OCI-LY1 (cell line): ENCODE measurements around the gene FILIP1.

ENCODE experiments used
- H2AFZ ChIP-seq: fragments of 200-600 bp; sonication (generic), shearing (Covaris generic); 2 replicates; pipeline ENCODE4 v1.6.0; 2014; ENCODE audit warnings: antibody characterized with exemption, mild to moderate bottlenecking, low read length
- H3F3A ChIP-seq: fragments of 200-600 bp; sonication (generic), shearing (Covaris generic); 2 replicates; pipeline ENCODE4 v1.6.0; 2014; ENCODE audit warnings: mild to moderate bottlenecking, antibody characterized with exemption, low read length, moderate library complexity; ENCODE audit not compliant: insufficient read depth
- H3K27ac ChIP-seq: fragments of 200-600 bp; sonication (generic); 2 replicates; pipeline ENCODE4 v1.5.1; 2014; ENCODE audit warnings: low read length, mixed run types, mild to moderate bottlenecking, low read depth; ENCODE audit not compliant: poor library complexity, severe bottlenecking
- H3K27me3 ChIP-seq: fragments of 200-600 bp; sonication (generic); 2 replicates; pipeline ENCODE4 v1.6.0; 2014; ENCODE audit warnings: antibody characterized with exemption, mild to moderate bottlenecking, low read length, moderate library complexity; ENCODE audit not compliant: insufficient read depth
- H3K36me3 ChIP-seq: fragments of 200-600 bp; sonication (generic); 2 replicates; pipeline ENCODE4 v1.6.1; 2014; ENCODE audit warnings: mild to moderate bottlenecking, antibody characterized with exemption, low read length, moderate library complexity, mixed read lengths; ENCODE audit not compliant: insufficient read depth
- H3K4me1 ChIP-seq: fragments of 200-600 bp; sonication (generic); 2 replicates; pipeline ENCODE4 v1.5.1; 2014; ENCODE audit warnings: mild to moderate bottlenecking, low read length, moderate library complexity; ENCODE audit not compliant: insufficient read depth, severe bottlenecking
- H3K4me2 ChIP-seq: fragments of 200-600 bp; sonication (generic), shearing (Covaris generic); 2 replicates; pipeline ENCODE4 v1.6.1; 2014; ENCODE audit warnings: low read length
- H3K4me3 ChIP-seq: fragments of 200-600 bp; sonication (generic); 2 replicates; pipeline ENCODE4 v1.5.1; 2014; ENCODE audit warnings: low read length, low read depth, mild to moderate bottlenecking, mixed read lengths; ENCODE audit not compliant: poor library complexity, severe bottlenecking
- H3K79me2 ChIP-seq: fragments of 200-600 bp; shearing (Covaris generic); 2 replicates; pipeline ENCODE4 v1.6.1; 2016; ENCODE audit warnings: mixed run types, low read length, mixed read lengths; ENCODE audit not compliant: insufficient read depth
- H3K9ac ChIP-seq: fragments of 200-600 bp; sonication (generic), shearing (Covaris generic); 2 replicates; pipeline ENCODE4 v1.6.1; 2014; ENCODE audit warnings: mild to moderate bottlenecking, low read length, mixed read lengths
- H3K9me2 ChIP-seq: fragments of 200-600 bp; sonication (generic), shearing (Covaris generic); 2 replicates; pipeline ENCODE4 v1.6.1; 2014; ENCODE audit warnings: low read depth, mild to moderate bottlenecking, low read length, mixed read lengths
- H3K9me3 ChIP-seq: fragments of 200-600 bp; shearing (Covaris generic); 2 replicates; pipeline ENCODE4 v1.6.1; 2014; ENCODE audit warnings: low read length, mixed read lengths
- H4K20me1 ChIP-seq: fragments of 200-600 bp; sonication (generic), shearing (Covaris generic); 2 replicates; pipeline ENCODE4 v1.6.0; 2016; ENCODE audit warnings: mild to moderate bottlenecking, low read length; ENCODE audit not compliant: insufficient read depth
- CTCF ChIP-seq: fragments of 200-600 bp; sonication (generic), shearing (Covaris generic); IDR thresholded peaks from 2 replicates; pipeline ENCODE4 v1.5.1; 2017; ENCODE audit warnings: mild to moderate bottlenecking, antibody characterized with exemption, low read length, moderate library complexity, mixed read lengths
- EZH2 ChIP-seq: fragments of 200-600 bp; sonication (generic), shearing (Covaris generic); IDR thresholded peaks from 2 replicates; pipeline ENCODE4 v1.8.0; 2017; ENCODE audit warnings: borderline replicate concordance, mixed run types, mild to moderate bottlenecking, antibody characterized with exemption, low read length, moderate library complexity, mixed read lengths

FILIP1 gene

DNA sequence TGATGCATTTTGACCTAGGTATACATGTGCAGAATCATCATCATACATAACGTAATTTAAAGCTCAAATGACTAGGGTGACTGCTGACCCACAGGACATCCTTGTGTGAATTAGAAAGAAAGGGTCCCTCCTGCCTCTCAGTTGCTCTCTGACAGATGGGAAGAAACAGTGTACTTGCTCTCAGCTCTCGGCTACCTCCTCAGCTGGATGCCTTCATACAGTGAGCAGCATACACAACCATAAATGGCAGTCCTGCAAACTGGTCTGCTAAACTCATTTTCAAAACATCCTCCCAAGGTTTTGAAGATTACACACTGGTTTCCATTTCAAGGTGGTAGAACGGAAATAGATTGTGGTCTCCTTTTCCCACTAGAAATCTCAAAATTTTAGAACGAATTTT, 26.3 kb downstream of the FILIP1 start:
- Histone ChIP-seq H3K9me3 (no peaks in the 10 kb centered on the region), H3K79me2 (no peaks in the 10 kb centered on the region), H3K4me2 (no peak overlapping the region), H2AFZ (no peak overlapping the region), H3K27ac (no peak overlapping the region), H3K4me1 (no peaks in the 10 kb centered on the region), H4K20me1 (no peaks in the 10 kb centered on the region), H3K9ac (no peak overlapping the region), H3F3A (no peaks in the 10 kb centered on the region), H3K36me3 (no peaks in the 10 kb centered on the region), H3K9me2 (no peaks in the 10 kb centered on the region), H3K27me3 (no peaks in the 10 kb centered on the region), H3K4me3 (no peak overlapping the region)
- no peak for TF ChIP-seq EZH2
- no peak for TF ChIP-seq CTCF

GRCh38 chr6:75466636-75467035, 27.0 kb downstream of the FILIP1 start:
- H3K27me3 ChIP-seq, result no peaks in the 10 kb centered on the region
- no peak for TF ChIP-seq EZH2
- TF ChIP-seq CTCF, result no peak

GRCh38 chr6:75463908-75464307, 29.7 kb downstream of the FILIP1 start:
- Histone ChIP-seq H3K9ac (no peak overlapping the region), H3K27me3 (no peaks in the 10 kb centered on the region)
- TF ChIP-seq CTCF (no peak), EZH2 (no peak)

More at GRCh38 chr6:75466636-75467035, 27.0 kb downstream of the FILIP1 start:
- Histone ChIP-seq H3K9me3 (no peaks in the 10 kb centered on the region), H3K79me2 (no peaks in the 10 kb centered on the region), H3K27ac (no peak overlapping the region), H3K4me2 (no peak overlapping the region), H3K9ac (no peak overlapping the region), H3K36me3 (no peaks in the 10 kb centered on the region), H3K9me2 (no peaks in the 10 kb centered on the region), H2AFZ (no peak overlapping the region), H4K20me1 (no peaks in the 10 kb centered on the region), H3K4me3 (no peak overlapping the region), H3F3A (no peaks in the 10 kb centered on the region), H3K4me1 (no peaks in the 10 kb centered on the region)

More at GRCh38 chr6:75463908-75464307, 29.7 kb downstream of the FILIP1 start:
- Histone ChIP-seq H4K20me1 (no peaks in the 10 kb centered on the region), H3K36me3 (no peaks in the 10 kb centered on the region), H3K4me1 (no peaks in the 10 kb centered on the region), H3K9me2 (no peaks in the 10 kb centered on the region), H2AFZ (no peak overlapping the region), H3K4me2 (no peak overlapping the region), H3K9me3 (no peaks in the 10 kb centered on the region), H3K79me2 (no peaks in the 10 kb centered on the region), H3F3A (no peaks in the 10 kb centered on the region), H3K27ac (no peak overlapping the region), H3K4me3 (no peak overlapping the region)
